Fibroblast of lung (primary cell): ENCODE data around the gene SEL1L. TPM values are rescaled to one million over a fixed set of nuclear protein-coding genes. Genes with fewer than 3 reads are reported as not detected.
"Not testable (repeated sequence)": the region's sequence is repeated elsewhere in the genome, so short reads cannot be mapped to it uniquely, and the experiment has no call there.

Experiments used
- DNase-seq, 2 donors: peaks; one replicate each; pipeline versions ENCODE4 v3.0.0 to v3.0.0-alpha.2; 2010; ENCODE audit warnings: low read depth in 2 of 2
- H2AFZ ChIP-seq: 2 replicates; pipeline ENCODE4 v1.5.1; 2012; ENCODE audit warnings: low read length, control low read depth, inconsistent platforms
- H3K27ac ChIP-seq: 2 replicates; pipeline ENCODE4 v1.5.1; 2011; ENCODE audit warnings: low read length, control low read depth; ENCODE audit not compliant: insufficient read depth
- H3K27me3 ChIP-seq: 2 replicates; pipeline ENCODE4 v1.5.1; 2011; ENCODE audit warnings: mild to moderate bottlenecking, low read length; ENCODE audit not compliant: control insufficient read depth, insufficient read depth
- H3K36me3 ChIP-seq: 2 replicates; pipeline ENCODE4 v1.5.1; 2011; ENCODE audit warnings: low read length; ENCODE audit not compliant: control insufficient read depth, insufficient read depth
- H3K4me1 ChIP-seq: 2 replicates; pipeline ENCODE4 v1.5.1; 2011; ENCODE audit warnings: low read length; ENCODE audit not compliant: control insufficient read depth, insufficient read depth; ENCODE audit errors: extremely low read depth
- H3K4me2 ChIP-seq: 2 replicates; pipeline ENCODE4 v1.5.1; 2011; ENCODE audit warnings: low read length, control low read depth; ENCODE audit not compliant: insufficient read depth; ENCODE audit errors: extremely low read depth
- H3K4me3 ChIP-seq, 4 experiments: fragments of 200-600 bp in 1 of 4; sonication (generic) in 1 of 4; replicated peaks in 1 of 4; 2 replicates each; pipeline ENCODE4 v1.5.1; 2011 to 2016; ENCODE audit warnings: low read length in 4 of 4, low read depth in 3 of 4, mild to moderate bottlenecking in 3 of 4, control low read depth in 2 of 4, inconsistent platforms in 1 of 4, mixed read lengths in 1 of 4; ENCODE audit not compliant: insufficient read depth in 1 of 4; ENCODE audit errors: control extremely low read depth in 1 of 4
- H3K79me2 ChIP-seq: 2 replicates; pipeline ENCODE4 v1.5.1; 2012; ENCODE audit warnings: mild to moderate bottlenecking, low read length, inconsistent platforms; ENCODE audit not compliant: control insufficient read depth, insufficient read depth
- H3K9ac ChIP-seq: 2 replicates; pipeline ENCODE4 v1.5.1; 2011; ENCODE audit warnings: mild to moderate bottlenecking, low read length, control low read depth; ENCODE audit not compliant: insufficient read depth
- H3K9me3 ChIP-seq: 2 replicates; pipeline ENCODE4 v1.5.1; 2012; ENCODE audit warnings: low read depth, low read length; ENCODE audit not compliant: control insufficient read depth, insufficient read depth
- H4K20me1 ChIP-seq: 2 replicates; pipeline ENCODE4 v1.5.1; 2011; ENCODE audit warnings: low read length; ENCODE audit not compliant: control insufficient read depth, insufficient read depth; ENCODE audit errors: extremely low read depth
- EZH2 ChIP-seq: IDR thresholded peaks from 2 replicates; pipeline ENCODE4 v1.5.1; 2012; ENCODE audit warnings: low read length, control low read depth, mild to moderate bottlenecking; ENCODE audit errors: missing control alignments
- polyA plus RNA-seq, 2 donors: library from polyadenylated mRNA; depleted of rRNA in 1 of 2; stranded (reverse) in 1 of 2; unstranded in 1 of 2; fragments of >200 nt; gene quantifications; 2 replicates each; pipeline ENCODE4 v1.2.1, GENCODE V29; 2011 to 2012; ENCODE audit warnings: missing spikeins in 1 of 2
- total RNA-seq: library from RNA; depleted of rRNA; stranded (reverse); fragments of >200 nt; gene quantifications from 2 replicates; pipeline ENCODE4 v1.2.1, GENCODE V29; 2014
- TF ChIP-seq, protein P1 (sequence below), 2 donors: IDR thresholded peaks in 1 of 2; conservative IDR thresholded peaks in 1 of 2; 1 replicate in 1 of 2; 2 replicates in 1 of 2; pipeline ENCODE4 v1.5.1; 2011 to 2012; ENCODE audit warnings: low read length in 2 of 2, control low read depth in 1 of 2, inconsistent platforms in 1 of 2, low read depth in 1 of 2, mild to moderate bottlenecking in 1 of 2

The SEL1L gene
- total and polyA plus RNA-seq, 2 donors (not counting 1 experiment from before 2014, with no cell fraction given): 39.3 to 143 TPM

DNA sequence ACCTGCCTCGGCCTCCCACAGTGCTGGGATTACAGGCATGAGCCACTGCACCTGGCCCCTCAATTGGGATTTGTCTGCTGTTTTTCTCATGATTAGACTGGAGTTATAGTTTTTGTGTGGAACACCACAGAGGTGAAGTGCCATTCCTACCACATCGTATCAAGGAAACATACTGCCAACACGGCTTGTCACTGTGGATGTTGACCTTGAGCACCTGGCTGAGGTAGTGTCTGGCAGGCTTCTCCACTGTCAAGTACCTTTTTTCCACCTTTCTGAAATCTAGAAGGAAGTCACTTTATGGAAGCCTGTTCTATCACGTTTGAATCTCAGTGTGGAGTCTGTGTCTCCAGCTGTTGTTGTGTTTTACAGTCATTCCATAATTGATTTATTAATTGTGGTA, 21.4 kb upstream of the SEL1L start:
- Histone ChIP-seq H3K9me3 (no peaks in the 10 kb centered on the region), H3K4me3 (no peak overlapping the region), H3K4me2 (no peak overlapping the region), H3K79me2 (no peaks in the 10 kb centered on the region), H4K20me1 (no peaks in the 10 kb centered on the region), H3K4me1 (no peaks in the 10 kb centered on the region), H3K36me3 (no peaks in the 10 kb centered on the region), H3K27me3 (no peaks in the 10 kb centered on the region), H3K9ac (no peak overlapping the region), H2AFZ (no peak overlapping the region), H3K27ac (no peak overlapping the region)
- TF ChIP-seq, protein P1, sequence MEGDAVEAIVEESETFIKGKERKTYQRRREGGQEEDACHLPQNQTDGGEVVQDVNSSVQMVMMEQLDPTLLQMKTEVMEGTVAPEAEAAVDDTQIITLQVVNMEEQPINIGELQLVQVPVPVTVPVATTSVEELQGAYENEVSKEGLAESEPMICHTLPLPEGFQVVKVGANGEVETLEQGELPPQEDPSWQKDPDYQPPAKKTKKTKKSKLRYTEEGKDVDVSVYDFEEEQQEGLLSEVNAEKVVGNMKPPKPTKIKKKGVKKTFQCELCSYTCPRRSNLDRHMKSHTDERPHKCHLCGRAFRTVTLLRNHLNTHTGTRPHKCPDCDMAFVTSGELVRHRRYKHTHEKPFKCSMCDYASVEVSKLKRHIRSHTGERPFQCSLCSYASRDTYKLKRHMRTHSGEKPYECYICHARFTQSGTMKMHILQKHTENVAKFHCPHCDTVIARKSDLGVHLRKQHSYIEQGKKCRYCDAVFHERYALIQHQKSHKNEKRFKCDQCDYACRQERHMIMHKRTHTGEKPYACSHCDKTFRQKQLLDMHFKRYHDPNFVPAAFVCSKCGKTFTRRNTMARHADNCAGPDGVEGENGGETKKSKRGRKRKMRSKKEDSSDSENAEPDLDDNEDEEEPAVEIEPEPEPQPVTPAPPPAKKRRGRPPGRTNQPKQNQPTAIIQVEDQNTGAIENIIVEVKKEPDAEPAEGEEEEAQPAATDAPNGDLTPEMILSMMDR (conservative IDR thresholded peaks at IDR 0.05 in 1 of 2, IDR thresholded peaks at IDR 0.05 in 1 of 2; ENCODE audit: low read depth in 1 of 2, low read length in 2 of 2): no peak
- no peak for TF ChIP-seq EZH2
- DNase-seq: no peak

DNA sequence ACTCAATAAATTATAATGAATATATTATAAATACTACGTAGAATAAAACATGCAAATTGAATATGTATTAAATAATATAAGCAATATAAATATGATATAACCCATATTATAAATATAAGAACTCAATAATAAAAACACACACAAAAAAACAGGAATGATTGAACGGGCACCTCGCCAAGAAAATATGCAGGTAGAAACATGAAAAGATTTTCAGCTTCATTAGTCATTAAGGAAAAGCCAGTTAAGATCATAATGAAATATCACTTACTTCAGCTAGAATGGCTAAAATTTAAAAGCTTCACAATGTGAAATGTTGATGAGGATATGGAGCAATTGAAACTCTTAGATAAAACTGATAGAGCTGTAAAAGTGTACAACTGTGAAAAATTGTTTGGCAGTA, 17.8 kb upstream of the SEL1L start:
- Histone ChIP-seq H3K9ac (no peak overlapping the region), H3K4me1 (no peaks in the 10 kb centered on the region), H3K36me3 (no peaks in the 10 kb centered on the region), H3K4me3 (no peak overlapping the region), H3K4me2 (no peak overlapping the region), H3K27me3 (no peaks in the 10 kb centered on the region), H3K9me3 (no peaks in the 10 kb centered on the region), H2AFZ (no peak overlapping the region), H3K79me2 (no peaks in the 10 kb centered on the region), H4K20me1 (no peaks in the 10 kb centered on the region), H3K27ac (no peak overlapping the region)
- TF ChIP-seq EZH2: no peak
- TF ChIP-seq, protein P1 (conservative IDR thresholded peaks at IDR 0.05 in 1 of 2, IDR thresholded peaks at IDR 0.05 in 1 of 2; ENCODE audit: low read depth in 1 of 2, low read length in 2 of 2): no peak
- no peak for DNase-seq

DNA sequence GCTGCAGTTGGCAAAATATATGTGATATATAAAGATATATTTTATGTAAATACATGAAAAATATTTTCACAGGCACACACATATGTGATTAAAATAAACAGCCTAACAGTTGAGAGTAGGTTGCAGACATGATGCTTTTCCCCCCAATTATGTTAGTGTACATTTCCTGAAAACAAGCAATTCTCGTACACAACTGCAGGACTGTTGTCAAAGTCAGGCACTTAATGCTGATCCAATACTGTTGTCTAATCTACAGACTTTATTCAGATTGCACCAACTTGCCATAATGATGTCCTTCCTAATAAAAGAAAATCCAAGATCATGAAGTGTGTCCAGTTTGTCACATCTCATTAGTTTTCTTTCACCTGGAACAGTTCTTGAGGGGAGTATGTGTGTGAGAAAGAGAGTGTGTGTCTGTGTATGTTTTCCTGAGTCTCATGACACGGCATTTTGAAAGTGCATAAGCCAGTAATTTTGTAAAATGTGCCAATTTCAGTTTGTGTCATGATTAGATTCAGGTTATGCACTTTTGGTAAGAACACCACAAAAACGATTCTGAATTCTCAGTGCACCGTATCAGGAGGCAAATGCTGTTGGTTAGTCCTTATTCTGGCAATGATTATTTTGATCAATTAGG, 16.5 kb upstream of the SEL1L start:
- no peaks in the 10 kb centered on the region for H3K79me2 ChIP-seq
- H3K9me3 ChIP-seq: no peaks in the 10 kb centered on the region
- no peaks in the 10 kb centered on the region for H3K36me3 ChIP-seq
- no peaks in the 10 kb centered on the region for H3K27me3 ChIP-seq
- H3K9ac ChIP-seq: no peak overlapping the region
- H4K20me1 ChIP-seq: no peaks in the 10 kb centered on the region
- H2AFZ ChIP-seq: no peak overlapping the region
- DNase-seq: no peak
- H3K4me1 ChIP-seq: no peaks in the 10 kb centered on the region
- TF ChIP-seq, protein P1 (conservative IDR thresholded peaks at IDR 0.05 in 1 of 2, IDR thresholded peaks at IDR 0.05 in 1 of 2; ENCODE audit: low read depth in 1 of 2, low read length in 2 of 2): no peak
- TF ChIP-seq EZH2: no peak
- no peak overlapping the region for H3K4me3 ChIP-seq
- no peak overlapping the region for H3K27ac ChIP-seq
- H3K4me2 ChIP-seq: no peak overlapping the region

DNA sequence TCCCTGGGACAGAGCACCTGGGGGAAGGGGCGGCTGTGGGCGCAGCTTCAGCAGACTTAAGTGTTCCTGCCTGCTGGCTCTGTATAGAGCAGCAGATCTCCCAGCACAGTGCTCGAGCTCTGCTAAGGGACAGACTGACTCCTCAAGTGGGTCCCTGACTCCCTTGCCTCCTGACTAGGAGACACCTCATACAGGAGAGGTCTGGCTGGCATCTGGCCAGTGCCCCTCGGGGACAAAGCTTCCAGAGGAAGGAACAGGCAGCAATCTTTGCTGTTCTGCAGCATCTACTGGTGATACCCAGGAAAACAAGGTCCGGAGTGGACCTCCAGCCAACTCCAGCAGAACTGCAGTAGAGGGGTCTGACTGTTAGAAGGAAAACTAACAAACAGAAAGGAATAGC, 7.6 kb upstream of the SEL1L start:
- not testable (repeated sequence) for H3K27me3 ChIP-seq

More for the DNA sequence above, 7.6 kb upstream of the SEL1L start:
- H3K27ac ChIP-seq, H3K4me2 ChIP-seq, H3K36me3 ChIP-seq, H3K9me3 ChIP-seq, H2AFZ ChIP-seq, H3K79me2 ChIP-seq, H3K9ac ChIP-seq, H4K20me1 ChIP-seq, H3K4me3 ChIP-seq, H3K4me1 ChIP-seq, DNase-seq: not testable (repeated sequence)
